ENCODE results near the gene PTPRD.

Gene PTPRD

GRCh38 chr9:8417341-8417740, 2195.5 kb downstream of the PTPRD start:
- TF ChIP-seq TAF1 (IDR thresholded peaks at IDR 0.05; ENCODE audit: borderline replicate concordance, insufficient read depth, low read length) = no peak
- TF ChIP-seq POLR2AphosphoS5 (IDR thresholded peaks at IDR 0.05; ENCODE audit: low read depth, low read length) = no peak
- TF ChIP-seq REST (IDR thresholded peaks at IDR 0.05; ENCODE audit: insufficient read depth in 1 of 2, low read depth in 2 of 2, low read length in 2 of 2) = no peak
- no peak for TF ChIP-seq FOXP2 (optimal IDR thresholded peaks at IDR 0.05; ENCODE audit: borderline replicate concordance, extremely low read depth, extremely low read length, insufficient read depth)
- no peak for TF ChIP-seq SIN3A (IDR thresholded peaks at IDR 0.05; ENCODE audit: borderline replicate concordance, insufficient read depth, low read length)

- TF ChIP-seq SIN3A (IDR thresholded peaks at IDR 0.05; ENCODE audit: borderline replicate concordance, insufficient read depth, low read length) = no peak
Observed at GRCh38 chr9:8412327-8412726, 2200.5 kb downstream of the PTPRD start.

- TF ChIP-seq FOXP2 (optimal IDR thresholded peaks at IDR 0.05; ENCODE audit: borderline replicate concordance, extremely low read depth, extremely low read length, insufficient read depth) (no peak), POLR2AphosphoS5 (IDR thresholded peaks at IDR 0.05; ENCODE audit: low read depth, low read length) (no peak), TAF1 (IDR thresholded peaks at IDR 0.05; ENCODE audit: borderline replicate concordance, insufficient read depth, low read length) (no peak), REST (IDR thresholded peaks at IDR 0.05; ENCODE audit: insufficient read depth in 1 of 2, low read depth in 2 of 2, low read length in 2 of 2) (no peak), SIN3A (IDR thresholded peaks at IDR 0.05; ENCODE audit: borderline replicate concordance, insufficient read depth, low read length) (no peak)
Observed at GRCh38 chr9:8408575-8409190, 2204.1 kb downstream of the PTPRD start.

- TF ChIP-seq TAF1 (IDR thresholded peaks at IDR 0.05; ENCODE audit: borderline replicate concordance, insufficient read depth, low read length) = no peak
- no peak for TF ChIP-seq FOXP2 (optimal IDR thresholded peaks at IDR 0.05; ENCODE audit: borderline replicate concordance, extremely low read depth, extremely low read length, insufficient read depth)
- TF ChIP-seq REST (IDR thresholded peaks at IDR 0.05; ENCODE audit: insufficient read depth in 1 of 2, low read depth in 2 of 2, low read length in 2 of 2) = no peak
- no peak for TF ChIP-seq POLR2AphosphoS5 (IDR thresholded peaks at IDR 0.05; ENCODE audit: low read depth, low read length)
- TF ChIP-seq SIN3A (IDR thresholded peaks at IDR 0.05; ENCODE audit: borderline replicate concordance, insufficient read depth, low read length) = no peak
Observed at GRCh38 chr9:8401961-8402705, 2210.7 kb downstream of the PTPRD start.

- TF ChIP-seq REST (IDR thresholded peaks at IDR 0.05; ENCODE audit: insufficient read depth in 1 of 2, low read depth in 2 of 2, low read length in 2 of 2) = no peak
- no peak for TF ChIP-seq FOXP2 (optimal IDR thresholded peaks at IDR 0.05; ENCODE audit: borderline replicate concordance, extremely low read depth, extremely low read length, insufficient read depth)
- TF ChIP-seq SIN3A (IDR thresholded peaks at IDR 0.05; ENCODE audit: borderline replicate concordance, insufficient read depth, low read length) = no peak
Observed at GRCh38 chr9:8400378-8400777, 2212.4 kb downstream of the PTPRD start.

Measured in PFSK-1 (cell line).